SK-N-SH treated with all-trans-retinoic acid at 6 μM for 48 hours (cell line): Measurements from ENCODE around the gene CCNB2.

Source experiments
- GLIS3 ChIP-seq: fragments of 250-450 bp; sonication (Bioruptor Pico); IDR thresholded peaks from 2 replicates; pipeline ENCODE4 v1.5.0; 2020; ENCODE audit warnings: mild to moderate bottlenecking, moderate library complexity
- PPARA ChIP-seq: fragments of 250-450 bp; sonication (Bioruptor Pico); IDR thresholded peaks from 2 replicates; pipeline ENCODE4 v1.5.0; 2020; ENCODE audit warnings: mild to moderate bottlenecking, borderline replicate concordance

DNA sequence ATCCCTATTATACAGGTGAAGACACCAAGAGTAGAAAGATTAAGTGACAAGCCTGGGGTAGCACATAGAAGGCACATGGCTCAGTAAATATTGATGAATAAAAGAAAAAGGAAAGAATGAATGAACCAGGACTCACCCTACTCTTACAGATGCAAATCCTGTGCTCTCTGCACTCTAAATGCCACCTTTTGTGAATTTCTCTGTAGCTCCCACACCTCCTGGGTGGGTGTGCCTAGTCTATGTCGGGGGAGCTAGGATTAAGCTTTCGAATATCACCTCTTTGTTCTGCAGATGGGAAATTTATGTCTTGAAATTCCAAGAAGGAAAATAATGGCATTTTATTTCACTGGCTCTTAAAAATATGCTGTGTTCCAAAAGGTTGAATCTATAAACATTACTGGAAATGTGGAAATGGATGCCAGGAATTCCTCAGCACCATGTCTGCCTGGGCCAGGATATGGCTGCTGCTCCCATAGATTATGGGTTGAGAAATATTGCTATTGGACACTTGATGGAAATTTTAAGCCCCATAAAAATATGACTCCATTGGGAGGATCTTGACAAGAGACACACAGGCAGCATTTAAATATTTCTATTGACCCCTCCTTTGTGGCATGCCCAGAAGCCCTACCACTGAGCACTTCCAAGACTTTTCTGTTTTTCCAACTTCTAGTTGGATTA, 43.3 kb downstream of the CCNB2 start:
- TF ChIP-seq PPARA (CRISPR knock-in tag) (no peak), GLIS3 (CRISPR knock-in tag) (no peak)
